Adipocyte (in vitro differentiated cells): ENCODE measurements around the gene WASF2.
A peak's percentile ranks its signal among the peaks of the same experiment; 100 is the strongest.

Source experiments
- DNase-seq: peaks from one replicate; pipeline ENCODE4 v3.0.0-alpha.2; 2015; ENCODE audit warnings: low read depth
- H3K27me3 ChIP-seq: replicated peaks from 2 replicates; pipeline ENCODE4 v1.7.0; 2013; ENCODE audit warnings: mild to moderate bottlenecking, low read length, moderate library complexity; ENCODE audit not compliant: control insufficient read depth, insufficient read depth
- H3K36me3 ChIP-seq: 2 replicates; pipeline ENCODE4 v1.7.0; 2013; ENCODE audit warnings: low read length, mild to moderate bottlenecking, moderate library complexity; ENCODE audit not compliant: control insufficient read depth, insufficient read depth, severe bottlenecking
- H3K4me1 ChIP-seq: 2 replicates; pipeline ENCODE4 v1.7.0; 2013; ENCODE audit warnings: mild to moderate bottlenecking, low read length, moderate library complexity; ENCODE audit not compliant: control insufficient read depth, insufficient read depth
- H3K4me3 ChIP-seq: 2 replicates; pipeline ENCODE4 v1.7.0; 2013; ENCODE audit warnings: mild to moderate bottlenecking, low read length, moderate library complexity
- H3K9ac ChIP-seq: 2 replicates; pipeline ENCODE4 v1.7.0; 2013; ENCODE audit warnings: mild to moderate bottlenecking, low read length, moderate library complexity
- H3K9me3 ChIP-seq: 2 replicates; pipeline ENCODE4 v1.7.0; 2013; ENCODE audit warnings: mild to moderate bottlenecking, low read length, moderate library complexity; ENCODE audit not compliant: control insufficient read depth

The WASF2 gene

DNA sequence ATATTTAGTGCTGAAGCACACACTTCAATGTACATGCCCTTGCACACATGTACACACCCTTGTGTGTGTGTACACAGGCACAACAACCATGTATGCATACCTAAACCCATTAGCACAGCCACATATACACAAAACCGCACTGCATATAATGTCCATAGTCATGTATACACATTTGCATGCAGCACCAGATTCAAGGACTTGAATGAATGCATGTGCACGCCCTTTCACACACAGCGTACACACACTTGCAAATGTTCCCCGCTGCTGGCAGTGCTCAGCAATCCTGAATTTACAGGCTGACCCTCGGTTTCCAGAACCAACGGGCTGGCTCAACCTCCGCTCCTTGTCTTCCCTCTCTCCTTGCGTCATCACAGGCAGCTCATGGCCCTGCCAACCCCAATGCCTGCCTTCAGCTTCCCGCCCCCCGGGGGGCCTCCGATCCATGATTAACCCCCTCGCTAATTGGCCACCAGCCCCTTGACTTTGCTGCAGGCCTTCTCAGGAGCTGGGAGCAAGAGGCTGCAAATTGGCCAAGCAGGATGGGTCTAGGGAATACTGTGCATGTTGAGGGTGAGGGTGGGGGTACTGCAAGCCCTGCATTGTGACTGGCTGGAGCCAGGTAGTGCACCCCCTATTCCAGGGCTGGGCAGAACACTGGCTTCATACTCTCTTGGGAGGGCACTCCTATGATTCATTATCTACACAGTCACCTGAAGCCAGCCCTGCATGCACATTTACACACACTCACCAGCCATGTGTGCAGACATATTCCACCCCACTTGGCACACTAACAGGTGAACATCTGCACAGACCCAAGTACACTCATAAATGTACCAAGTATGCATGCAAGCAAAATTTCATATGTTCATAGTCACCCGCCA is 89.6 kb downstream of the WASF2 start:
- Histone ChIP-seq H3K9ac (no peak overlapping the region), H3K36me3 (no peaks in the 10 kb centered on the region), H3K27me3 (no peaks in the 10 kb centered on the region), H3K4me1 (peaks cover 63% of the 10 kb centered on the region), H3K4me3 (no peak overlapping the region), H3K9me3 (no peaks in the 10 kb centered on the region)
- DNase-seq, result no peak

DNA sequence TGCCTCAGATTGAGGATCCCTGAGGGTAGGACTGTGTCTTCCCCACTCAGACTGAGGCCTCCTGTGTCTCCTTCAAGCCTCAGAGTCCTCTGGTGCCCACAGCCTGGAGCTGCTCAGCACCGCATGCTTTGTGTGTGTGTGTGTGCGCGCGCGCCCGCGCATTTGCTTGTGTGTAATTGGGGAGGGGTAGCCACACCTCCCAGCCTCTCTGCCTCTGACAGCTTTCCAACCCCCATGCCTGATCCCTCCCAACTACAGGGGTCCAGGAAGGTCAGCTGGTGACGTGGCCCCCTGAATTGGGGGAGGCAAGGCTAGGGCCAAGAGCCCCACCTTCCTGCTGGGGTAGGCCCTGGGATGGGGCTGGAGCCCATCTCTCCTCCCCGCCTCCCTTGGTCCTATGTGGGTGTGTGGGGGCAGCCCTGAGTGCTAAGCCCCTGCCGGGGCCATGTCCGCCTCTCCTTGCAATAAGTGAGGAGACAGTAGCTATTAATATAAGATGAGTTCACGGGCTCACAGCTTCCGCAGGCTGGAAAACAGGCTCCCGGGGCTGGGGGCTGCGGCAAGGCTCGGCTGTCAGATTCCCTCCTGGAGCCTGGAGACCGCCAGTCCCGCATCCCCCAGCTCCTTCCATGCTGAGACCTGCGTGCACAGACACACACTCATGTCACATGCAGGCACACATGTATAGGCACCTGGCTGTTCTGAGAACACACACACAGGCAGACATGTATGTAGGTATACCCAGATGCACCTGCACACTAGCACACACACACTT is 90.5 kb downstream of the WASF2 start:
- Histone ChIP-seq H3K27me3 (no peaks in the 10 kb centered on the region), H3K36me3 (no peaks in the 10 kb centered on the region), H3K4me3 (no peak overlapping the region), H3K9ac (peak overlapping the region; percentile 68), H3K4me1 (peaks cover 57% of the 10 kb centered on the region), H3K9me3 (no peaks in the 10 kb centered on the region)
- no peak for DNase-seq

DNA sequence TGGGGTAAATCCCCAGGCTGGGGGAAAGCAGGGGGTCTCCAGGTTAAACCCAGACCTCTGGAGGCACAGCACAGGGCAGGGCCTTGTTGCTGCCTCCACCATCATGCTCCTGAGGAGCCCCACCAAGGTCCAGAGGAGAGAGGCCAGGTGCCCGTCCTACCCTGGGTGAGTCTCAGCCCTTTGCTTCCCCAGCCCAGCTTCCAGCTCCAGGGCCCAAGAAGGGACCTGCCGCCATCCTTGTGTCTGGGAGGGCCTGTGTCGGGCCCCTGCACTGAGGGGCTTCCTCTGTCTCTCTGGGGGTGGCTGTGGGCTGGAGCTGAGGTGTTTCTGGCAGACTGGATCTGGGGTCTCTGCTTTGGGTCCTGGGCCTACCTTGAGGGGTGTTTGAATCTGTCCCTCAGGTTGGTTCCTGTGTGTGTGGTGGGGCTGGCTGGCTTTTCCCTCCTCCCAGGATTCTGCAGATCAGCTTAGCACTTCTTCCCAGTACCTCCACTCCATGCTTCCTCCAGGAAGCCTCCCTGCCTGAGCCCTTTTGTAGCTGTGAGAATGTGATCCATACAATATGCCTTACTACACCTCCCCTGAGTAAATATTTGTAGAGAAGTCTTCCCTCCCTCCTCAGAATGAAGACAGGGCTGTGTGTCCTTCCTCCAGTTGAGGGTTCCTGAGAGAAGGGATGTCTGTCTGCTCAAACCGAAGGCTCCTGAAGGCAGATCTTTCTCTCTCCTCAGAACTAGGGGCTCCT is 91.4 kb downstream of the WASF2 start:
- no peaks in the 10 kb centered on the region for H3K9me3 ChIP-seq

DNA sequence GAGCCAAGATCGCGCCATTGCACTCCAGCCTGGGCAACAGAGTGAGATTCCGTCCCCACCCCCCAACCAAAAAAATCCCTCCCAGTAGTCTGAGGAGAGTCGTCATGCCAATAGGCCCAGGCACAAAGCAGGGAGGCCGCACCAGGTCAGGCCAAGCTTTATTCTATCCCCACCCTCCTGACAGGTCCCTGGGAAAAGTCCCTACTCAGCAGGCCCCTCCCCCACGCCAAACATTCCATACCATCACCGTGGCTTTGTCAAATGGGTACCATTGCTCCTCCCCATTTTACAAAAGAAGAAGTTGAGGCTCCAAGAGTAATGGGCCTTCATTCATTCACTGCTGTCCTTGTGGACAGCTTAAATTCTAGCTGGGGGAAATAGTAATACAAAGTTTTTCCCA is 92.2 kb downstream of the WASF2 start:
- Histone ChIP-seq H3K4me1 (peaks cover 43% of the 10 kb centered on the region), H3K9me3 (no peaks in the 10 kb centered on the region), H3K36me3 (no peaks in the 10 kb centered on the region), H3K9ac (no peak overlapping the region), H3K27me3 (no peaks in the 10 kb centered on the region), H3K4me3 (no peak overlapping the region)
- DNase-seq, result no peak

More for the DNA sequence above, 91.4 kb downstream of the WASF2 start:
- Histone ChIP-seq H3K4me3 (no peak overlapping the region), H3K9ac (peak overlapping the region; percentile 68), H3K27me3 (no peaks in the 10 kb centered on the region), H3K4me1 (peaks cover 49% of the 10 kb centered on the region), H3K36me3 (no peaks in the 10 kb centered on the region)
- no peak for DNase-seq

DNA sequence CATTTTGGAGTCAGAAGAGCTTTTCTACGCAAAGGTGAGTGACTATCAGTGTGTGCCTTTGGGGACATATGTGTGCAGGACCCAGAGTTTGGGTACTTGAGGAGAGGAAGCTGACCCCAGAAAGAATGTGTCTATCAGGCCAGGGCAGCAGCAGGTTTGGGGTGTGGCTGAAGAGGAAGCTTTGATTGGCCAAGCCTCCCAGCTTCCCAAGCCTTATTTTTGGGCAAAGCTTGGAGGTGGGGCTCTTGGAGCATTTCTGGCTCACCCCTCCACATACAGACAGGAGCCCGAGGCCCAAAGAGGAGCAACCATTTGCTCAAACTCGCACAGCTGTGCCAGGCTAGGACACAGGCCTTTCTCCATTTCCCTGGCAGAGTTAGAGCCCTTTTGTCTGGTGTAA is 92.9 kb downstream of the WASF2 start:
- DNase-seq, result no peak

DNA sequence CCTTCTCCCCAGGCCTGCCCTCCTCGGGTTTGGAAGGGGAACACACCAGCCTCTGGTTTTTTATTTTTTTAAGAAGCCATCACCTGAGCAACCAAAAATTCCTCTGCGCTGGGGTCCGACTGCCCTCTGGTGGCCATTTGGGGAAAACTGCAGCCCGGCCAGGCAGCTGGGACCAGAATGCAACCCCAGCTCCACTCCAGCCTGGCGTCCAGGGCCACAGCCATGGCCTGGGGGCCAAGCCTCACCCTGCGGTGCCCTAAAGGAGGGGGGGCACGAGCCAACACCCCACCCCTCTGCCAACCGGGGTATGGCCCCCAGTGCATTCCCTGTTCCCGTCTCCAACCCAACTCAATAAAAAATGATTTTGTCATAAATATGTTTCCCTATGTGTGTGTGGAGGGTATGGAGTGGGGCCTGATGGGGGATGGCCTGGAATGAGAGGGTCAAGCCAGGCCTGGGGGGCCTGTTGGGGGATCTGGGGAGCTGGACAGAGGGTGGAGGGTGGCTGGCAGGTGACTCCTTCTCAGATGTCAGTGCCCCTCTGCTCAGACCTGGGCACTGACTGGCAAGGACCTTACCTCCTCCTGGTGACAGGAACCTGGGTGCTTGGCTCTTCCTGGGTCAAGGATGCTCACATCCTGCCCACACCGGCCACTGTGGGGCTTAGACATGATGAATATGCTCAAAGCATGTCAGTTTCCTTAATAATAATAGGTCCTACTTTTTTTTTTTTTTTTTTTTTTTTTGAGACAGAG is 94.3 kb downstream of the WASF2 start:
- no peaks in the 10 kb centered on the region for H3K36me3 ChIP-seq
- peaks cover 31% of the 10 kb centered on the region for H3K4me1 ChIP-seq
- peak; percentile 85 for DNase-seq
- no peaks in the 10 kb centered on the region for H3K27me3 ChIP-seq
- no peak overlapping the region for H3K4me3 ChIP-seq
- H3K9me3 ChIP-seq, result no peaks in the 10 kb centered on the region
- no peak overlapping the region for H3K9ac ChIP-seq

More for the DNA sequence above, 92.9 kb downstream of the WASF2 start:
- Histone ChIP-seq H3K36me3 (no peaks in the 10 kb centered on the region), H3K27me3 (no peaks in the 10 kb centered on the region), H3K9me3 (no peaks in the 10 kb centered on the region), H3K4me3 (no peak overlapping the region), H3K4me1 (peaks cover 40% of the 10 kb centered on the region), H3K9ac (no peak overlapping the region)

DNA sequence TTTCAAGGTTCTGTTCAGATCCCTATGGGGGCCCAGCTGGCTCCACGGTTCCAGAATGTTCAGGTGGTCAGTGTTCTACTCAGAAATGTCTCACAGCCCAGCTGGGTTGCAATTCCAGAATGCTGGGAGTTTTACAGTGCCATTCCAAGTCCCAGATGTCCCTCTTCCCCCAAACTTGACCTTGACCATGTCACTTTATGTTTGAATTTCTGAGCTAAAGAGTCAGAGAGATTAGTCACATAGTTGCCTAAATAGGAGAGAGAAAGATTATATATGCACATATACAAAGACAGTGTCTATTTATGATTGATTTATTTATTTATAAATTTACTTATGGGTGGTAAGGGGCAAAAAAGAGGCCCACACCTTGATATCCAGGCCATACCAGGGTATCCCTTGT is 95.0 kb downstream of the WASF2 start:
- Histone ChIP-seq H3K9ac (no peak overlapping the region), H3K9me3 (no peaks in the 10 kb centered on the region), H3K4me1 (peaks cover 24% of the 10 kb centered on the region), H3K4me3 (no peak overlapping the region), H3K27me3 (no peaks in the 10 kb centered on the region), H3K36me3 (no peaks in the 10 kb centered on the region)
- DNase-seq, result peak; percentile 34

DNA sequence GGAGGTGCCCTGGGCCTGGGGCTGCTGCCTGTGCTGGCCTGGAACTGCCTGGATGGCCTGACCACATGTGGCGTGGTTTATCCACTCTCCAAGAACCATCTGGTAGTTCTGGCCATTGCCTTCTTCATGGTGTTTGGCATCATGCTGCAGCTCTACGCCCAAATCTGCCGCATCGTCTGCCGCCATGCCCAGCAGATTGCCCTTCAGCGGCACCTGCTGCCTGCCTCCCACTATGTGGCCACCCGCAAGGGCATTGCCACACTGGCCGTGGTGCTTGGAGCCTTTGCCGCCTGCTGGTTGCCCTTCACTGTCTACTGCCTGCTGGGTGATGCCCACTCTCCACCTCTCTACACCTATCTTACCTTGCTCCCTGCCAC is 95.7 kb downstream of the WASF2 start:
- no peak overlapping the region for H3K9ac ChIP-seq
- DNase-seq, result no peak
- H3K36me3 ChIP-seq, result no peaks in the 10 kb centered on the region
- no peak overlapping the region for H3K4me3 ChIP-seq
- H3K9me3 ChIP-seq, result no peaks in the 10 kb centered on the region
- no peaks in the 10 kb centered on the region for H3K27me3 ChIP-seq
- H3K4me1 ChIP-seq, result peaks cover 18% of the 10 kb centered on the region

DNA sequence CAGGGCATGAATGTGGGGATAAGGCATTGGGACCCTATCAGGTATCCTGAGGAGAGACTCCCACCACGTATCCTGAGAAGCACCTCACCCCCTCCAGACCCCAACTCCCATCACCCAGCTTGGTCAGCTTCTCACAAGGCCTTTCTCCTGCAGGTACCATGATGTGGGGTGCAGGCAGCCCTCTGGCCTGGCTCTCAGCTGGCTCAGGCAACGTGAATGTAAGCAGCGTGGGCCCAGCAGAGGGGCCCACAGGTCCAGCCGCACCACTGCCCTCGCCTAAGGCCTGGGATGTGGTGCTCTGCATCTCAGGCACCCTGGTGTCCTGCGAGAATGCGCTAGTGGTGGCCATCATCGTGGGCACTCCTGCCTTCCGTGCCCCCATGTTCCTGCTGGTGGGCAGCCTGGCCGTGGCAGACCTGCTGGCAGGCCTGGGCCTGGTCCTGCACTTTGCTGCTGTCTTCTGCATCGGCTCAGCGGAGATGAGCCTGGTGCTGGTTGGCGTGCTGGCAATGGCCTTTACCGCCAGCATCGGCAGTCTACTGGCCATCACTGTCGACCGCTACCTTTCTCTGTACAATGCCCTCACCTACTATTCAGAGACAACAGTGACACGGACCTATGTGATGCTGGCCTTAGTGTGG is 96.2 kb downstream of the WASF2 start:
- Histone ChIP-seq H3K4me3 (no peak overlapping the region), H3K36me3 (no peaks in the 10 kb centered on the region), H3K9me3 (no peaks in the 10 kb centered on the region), H3K4me1 (peaks cover 15% of the 10 kb centered on the region), H3K27me3 (no peaks in the 10 kb centered on the region), H3K9ac (no peak overlapping the region)
- no peak for DNase-seq

DNA sequence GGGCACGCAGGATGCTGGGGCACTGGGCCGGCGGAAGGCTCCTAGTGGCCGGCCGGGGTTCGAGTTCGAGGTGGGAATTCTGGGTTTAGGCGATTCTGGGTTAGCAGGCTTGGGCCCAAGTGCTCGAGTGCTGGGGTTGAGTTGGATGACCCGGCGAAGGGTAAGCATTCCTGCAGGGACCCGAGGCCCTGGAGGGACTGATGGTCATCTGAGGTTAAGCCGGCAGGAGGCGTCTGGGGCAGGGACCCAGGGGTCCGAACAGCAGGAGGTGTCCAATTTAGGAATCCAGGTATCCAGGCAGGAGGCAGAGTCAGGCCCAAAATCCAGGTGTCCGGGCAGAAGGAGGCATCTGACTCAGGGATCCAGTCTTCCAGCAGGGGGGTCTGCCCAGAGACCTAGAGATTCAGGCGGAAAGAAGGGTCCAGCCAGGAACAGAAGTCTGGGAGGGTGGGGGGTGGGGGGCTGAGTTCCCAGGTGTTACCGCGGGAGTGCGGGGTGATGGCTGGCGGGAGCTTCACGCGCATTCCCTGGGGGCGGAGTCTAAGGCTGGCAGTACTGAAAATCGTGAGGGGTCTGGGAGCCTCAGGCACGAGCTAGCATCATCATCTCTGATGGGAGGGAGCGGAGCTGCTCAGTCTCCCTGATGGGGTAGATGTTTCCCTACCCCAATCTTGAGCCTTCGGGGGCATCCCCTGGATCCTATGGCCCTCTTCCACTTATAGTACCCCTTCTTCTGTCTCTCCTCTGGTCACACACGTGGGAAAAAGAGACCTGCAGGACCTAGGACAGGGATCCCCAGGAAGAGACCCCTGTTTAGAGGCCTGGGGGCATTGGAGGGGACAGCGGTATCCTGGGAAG is 97.0 kb downstream of the WASF2 start:
- Histone ChIP-seq H3K36me3 (no peaks in the 10 kb centered on the region), H3K4me3 (peak overlapping the region; percentile 80), H3K27me3 (no peaks in the 10 kb centered on the region), H3K9ac (peak overlapping the region; percentile 73), H3K4me1 (peaks cover 15% of the 10 kb centered on the region), H3K9me3 (no peaks in the 10 kb centered on the region)
- peak; percentile 27 for DNase-seq
